GM19372 (cell line): ENCODE results near the gene SLC10A3.

ENCODE experiments used
- ATAC-seq: cut with Tn5 transposase; IDR thresholded peaks from one replicate; pipeline ENCODE4 v1.9.1; 2021; ENCODE audit warnings: mild to moderate bottlenecking, low read depth, moderate library complexity; ENCODE audit not compliant: unreplicated experiment

The SLC10A3 gene

DNA sequence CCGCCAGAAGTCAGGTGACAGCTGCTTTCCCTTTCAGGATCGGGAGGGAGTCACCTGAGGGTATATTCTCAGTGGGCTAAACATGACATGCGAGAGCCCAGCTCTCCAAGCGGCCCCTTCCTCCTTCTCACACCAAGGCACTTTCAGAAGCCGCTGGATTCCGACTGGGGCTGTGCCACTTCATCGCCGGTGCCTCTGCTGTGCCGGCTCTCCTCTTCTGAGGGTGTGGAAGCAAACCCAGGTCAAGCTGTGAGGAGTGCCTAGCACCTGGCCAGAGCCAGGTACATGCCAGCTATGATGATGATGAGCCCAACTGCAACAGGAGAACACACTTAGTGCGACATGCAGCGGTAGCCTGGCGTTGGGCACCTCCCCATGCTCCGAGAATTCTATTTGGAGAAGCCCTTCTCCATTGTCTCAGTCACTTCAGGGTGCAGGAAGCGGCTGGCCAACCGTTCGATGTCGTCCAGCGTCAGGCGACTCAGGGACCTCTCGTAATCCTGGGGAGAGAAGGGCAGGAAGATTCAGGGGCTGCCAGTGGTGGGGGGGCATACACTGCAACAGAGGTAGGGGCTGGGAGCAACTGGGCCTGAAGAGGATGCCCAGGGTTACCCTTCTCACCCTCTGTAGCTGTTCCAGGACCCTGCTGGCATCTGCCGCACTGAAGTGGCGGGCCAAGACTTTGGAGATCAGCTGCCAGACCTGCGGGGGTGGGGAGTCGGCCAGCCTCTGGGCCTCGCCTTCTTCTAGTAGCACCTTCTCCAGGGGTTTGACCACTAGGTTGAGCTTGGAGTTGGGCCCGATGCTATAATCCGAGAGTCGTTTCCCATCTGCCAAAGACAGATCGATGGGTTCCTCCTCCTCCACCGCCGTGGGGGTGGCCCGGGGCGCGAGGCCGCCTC, 5.0 kb downstream of the SLC10A3 start:
- ATAC-seq: no peak

DNA sequence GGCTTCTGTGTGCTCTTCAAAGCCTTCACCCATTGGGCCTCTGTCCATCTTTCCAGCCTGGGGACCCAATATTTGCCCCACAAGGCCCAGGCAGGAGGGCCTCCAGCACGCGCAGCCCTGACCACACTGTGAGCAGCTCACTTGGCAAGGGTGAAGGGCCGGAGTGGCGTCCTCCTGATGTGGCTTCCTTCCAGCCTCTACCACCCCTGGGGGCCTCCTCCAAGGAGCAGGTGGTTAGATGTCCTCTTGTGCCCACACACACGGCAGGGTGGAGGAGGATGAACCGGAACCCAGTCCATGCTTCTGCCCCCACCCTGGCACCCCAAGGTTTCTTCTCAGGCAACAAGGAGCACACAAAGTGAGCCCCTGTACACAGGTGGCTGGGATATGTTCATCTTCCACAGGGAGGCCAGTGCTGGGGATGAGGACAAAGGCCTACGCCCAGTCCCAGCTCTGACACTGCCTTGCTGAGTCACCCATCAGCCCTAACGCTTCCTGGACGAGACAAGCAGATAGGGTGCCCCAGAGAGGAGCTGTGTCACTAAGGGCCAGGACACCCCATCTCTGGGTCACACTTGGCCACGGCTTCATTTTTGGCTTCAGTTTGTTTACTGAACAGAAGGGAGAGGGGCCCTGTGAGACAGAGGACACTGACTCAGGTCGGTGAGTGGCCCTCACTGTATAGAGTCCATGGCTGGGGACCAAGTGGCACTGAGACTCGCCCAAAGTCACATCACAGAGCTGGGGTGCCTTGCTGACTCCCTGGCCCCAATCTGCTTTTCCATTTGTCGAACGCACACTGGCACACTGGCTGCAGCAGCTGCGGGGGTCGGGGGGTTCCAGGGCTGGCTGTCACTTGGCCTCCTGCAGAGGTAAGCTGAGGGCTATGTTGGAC, 5.9 kb downstream of the SLC10A3 start:
- ATAC-seq: no peak

DNA sequence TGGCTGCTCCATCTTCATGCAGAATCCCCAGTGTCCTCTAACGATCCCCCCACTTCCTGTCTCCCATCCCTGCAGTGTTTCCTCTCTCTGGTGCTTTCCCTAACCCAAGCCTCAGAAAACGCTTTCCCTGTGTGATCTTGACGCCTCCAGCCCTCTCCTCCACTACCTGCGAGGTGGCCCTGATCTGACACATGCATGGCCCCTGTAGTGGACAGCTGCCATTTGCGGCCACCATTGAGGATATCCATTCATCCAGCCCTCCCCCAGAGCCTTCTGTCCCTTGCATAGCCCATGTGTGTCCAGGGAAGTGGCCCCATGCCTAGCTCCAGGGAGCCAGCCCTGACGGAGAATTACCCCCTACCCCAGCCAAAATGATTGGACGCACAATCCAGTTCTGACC, 7.1 kb downstream of the SLC10A3 start:
- ATAC-seq: no peak

DNA sequence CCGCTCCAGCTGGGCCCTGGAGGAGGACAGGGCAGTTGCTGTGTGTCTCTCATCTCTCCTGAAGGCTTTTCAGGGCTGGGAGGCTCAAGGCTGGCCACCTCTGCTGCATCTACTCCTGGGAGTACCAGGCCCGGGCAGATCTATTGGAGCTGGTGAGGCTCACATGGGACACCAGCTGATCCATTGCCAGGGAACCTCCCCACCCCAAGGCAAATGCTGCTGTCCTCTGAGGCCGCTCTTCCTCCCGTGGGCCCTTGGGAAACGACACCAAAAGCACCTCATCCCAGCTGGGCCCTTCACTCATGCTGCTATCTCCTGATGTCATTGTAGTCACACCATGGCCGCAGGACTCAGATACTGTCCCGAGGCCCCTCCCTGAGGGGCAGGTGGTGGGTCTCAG, 7.6 kb downstream of the SLC10A3 start:
- ATAC-seq: no peak

DNA sequence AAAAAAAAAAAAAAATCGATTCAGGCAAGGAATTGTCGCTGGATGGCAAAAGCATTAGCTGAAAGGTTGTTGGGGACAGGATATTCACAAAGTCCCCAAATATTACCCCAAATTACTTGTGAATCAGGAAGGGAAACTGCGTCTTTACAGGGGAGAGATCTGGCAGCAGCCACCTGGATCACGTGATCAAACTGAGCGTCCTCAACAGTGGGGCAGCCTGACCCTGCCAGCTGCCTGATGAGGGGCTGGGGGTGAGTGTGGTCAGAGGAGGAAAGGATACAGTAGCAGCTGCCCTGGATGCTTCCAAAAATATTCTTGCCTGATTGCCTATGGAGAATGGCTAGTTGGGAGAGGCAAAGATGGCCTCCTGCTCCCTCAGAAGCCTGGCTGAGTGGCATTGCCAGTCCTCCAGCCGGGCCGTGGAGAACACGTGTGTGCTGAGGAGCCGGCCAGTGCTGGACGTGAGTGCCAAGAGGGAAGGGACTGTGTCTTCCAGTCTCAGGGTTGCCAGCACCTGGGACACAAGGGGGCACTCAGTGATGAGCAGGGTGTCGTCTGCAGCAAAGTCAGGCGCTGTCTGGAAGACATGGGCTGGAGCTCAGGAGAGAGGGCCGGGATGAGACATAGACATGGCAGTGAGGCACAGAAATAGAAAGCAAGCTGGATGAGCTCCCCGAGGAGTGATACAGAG, 8.4 kb downstream of the SLC10A3 start:
- no peak for ATAC-seq

DNA sequence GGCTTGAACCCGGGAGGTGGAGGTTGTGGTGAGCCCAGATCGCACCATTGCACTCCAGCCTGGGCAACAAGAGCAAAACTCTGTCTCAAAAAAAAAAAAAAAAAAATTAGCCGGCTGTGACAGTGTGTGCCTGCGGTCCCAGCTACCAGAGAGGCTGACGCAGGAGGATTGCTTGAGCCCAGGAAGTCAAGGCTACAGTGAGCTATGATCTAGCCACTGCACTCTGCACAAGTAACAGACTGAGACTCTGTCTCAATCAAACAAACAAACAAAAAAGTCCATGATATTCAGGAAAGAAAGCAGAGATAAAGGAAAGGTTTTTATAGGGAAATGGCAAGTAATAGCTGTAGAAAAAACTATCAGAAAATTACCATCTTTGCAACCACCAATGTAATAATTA, 9.2 kb downstream of the SLC10A3 start:
- ATAC-seq: no peak

DNA sequence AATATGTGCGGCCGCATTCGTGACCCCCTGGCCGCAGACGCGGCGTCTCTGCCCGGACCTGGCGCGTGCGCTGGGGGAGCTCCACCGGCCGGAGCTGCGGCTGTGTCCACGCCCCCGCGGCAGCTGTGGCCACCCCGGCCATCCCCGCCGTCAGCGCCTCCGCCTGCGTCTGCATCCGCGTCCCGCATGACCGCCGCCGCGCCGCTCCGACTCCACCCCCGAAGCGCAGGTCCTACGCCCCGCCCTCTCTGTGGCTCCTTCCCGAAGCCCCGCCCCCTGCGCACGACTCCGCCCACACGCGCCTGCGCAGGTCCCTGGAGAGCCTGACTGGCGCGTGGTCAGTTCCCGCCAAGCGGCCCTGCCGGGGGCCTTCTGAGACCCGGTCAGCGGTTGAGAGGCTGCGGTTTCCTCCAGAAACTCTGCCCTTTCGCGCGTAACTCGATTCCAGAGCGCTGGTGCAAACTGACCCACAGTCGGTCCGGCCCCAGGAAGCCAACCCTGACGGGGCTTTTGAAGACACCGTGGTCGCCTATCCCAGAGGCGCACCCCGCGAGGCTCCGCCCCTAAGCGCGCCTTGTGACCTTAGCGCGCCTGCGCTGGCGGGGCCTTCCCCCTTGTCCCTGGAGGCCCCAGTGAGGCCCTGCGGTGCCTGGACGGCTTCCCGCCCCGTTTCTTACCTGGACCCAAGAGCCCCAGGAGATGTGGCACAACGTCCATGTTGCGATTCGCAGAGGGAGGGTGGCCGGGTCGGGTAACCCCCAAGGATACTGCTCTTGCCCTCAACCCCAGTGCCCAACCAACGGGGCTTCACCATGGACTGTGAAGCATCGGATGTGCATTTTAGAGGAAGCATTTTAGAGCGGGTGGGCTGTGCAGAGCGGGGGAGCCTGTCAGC, 11.5 kb downstream of the SLC10A3 start, which contains the start of gene LAGE3:
Gene LAGE3 (minus strand): TSS at position 554 of the 895 bp plus-strand sequence. CDS start 366 bp downstream, at position 188.
- peak; percentile 86 for ATAC-seq

DNA sequence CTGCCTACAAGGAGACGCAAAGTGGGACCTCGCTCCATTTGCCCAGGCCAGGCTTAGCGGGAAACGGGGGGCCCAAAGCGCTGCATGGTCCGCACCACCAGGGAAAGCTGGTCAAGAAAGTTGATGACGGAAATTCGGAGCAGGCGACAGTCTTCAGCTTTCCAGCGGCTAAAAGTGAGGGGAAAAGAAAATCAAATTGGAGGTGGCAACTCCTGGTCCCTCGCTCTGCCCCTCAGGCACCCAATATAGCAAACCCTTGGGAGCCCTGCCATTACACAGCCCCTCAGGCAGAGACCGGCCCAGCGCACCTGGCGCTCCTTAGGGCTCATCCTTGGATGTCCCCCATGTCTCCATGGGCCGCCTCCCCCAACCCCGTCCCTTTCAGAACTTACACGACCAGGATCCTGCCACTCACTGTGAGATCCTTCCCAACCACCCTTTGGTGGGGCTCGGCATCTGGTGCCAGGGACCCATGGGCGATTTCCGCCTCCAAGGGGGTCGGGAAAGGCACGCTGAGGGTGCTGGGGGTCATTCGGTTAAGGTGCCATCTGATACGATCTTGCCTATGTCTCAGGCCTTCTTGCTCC, 12.4 kb downstream of the SLC10A3 start:
- ATAC-seq: no peak

DNA sequence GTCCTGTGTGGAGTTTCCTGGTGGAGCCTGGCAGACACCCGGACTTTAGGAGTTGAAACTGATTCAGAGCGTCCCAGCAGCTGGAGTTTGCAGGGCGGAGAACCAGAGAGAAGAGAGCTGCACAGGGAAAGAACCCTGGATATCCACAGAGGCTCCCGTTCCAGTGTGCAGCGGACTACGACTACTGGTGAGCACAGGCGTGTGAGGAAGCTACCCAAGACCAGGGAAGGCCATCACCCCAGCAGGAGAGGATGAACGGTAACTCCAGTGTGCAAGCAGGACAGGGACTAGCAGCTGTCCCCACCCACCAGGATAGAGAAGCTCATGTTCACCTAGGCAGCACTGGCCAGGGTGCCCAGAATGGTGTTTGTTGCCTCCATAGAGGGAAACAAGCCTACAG, 13.6 kb downstream of the SLC10A3 start:
- ATAC-seq: no peak

DNA sequence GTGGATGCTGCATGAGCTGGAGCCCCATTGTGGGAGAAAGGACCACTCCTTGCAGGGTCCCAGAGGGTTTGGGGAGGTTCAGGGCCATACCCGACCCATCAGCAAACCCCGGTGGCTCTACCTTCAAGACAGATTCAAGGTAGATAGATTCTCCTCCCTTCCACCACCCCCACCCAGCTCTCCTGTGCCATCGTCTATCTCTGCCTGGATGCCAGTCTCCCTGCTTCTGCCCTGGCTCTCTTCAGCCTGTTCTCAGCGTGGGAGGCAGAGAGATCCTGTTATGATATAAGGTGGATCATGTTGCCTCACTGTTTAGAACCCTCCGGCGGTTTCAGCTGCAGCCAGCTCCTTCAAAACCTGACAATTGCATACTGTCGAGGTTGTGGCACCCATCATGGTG, 16.7 kb downstream of the SLC10A3 start:
- ATAC-seq: no peak

DNA sequence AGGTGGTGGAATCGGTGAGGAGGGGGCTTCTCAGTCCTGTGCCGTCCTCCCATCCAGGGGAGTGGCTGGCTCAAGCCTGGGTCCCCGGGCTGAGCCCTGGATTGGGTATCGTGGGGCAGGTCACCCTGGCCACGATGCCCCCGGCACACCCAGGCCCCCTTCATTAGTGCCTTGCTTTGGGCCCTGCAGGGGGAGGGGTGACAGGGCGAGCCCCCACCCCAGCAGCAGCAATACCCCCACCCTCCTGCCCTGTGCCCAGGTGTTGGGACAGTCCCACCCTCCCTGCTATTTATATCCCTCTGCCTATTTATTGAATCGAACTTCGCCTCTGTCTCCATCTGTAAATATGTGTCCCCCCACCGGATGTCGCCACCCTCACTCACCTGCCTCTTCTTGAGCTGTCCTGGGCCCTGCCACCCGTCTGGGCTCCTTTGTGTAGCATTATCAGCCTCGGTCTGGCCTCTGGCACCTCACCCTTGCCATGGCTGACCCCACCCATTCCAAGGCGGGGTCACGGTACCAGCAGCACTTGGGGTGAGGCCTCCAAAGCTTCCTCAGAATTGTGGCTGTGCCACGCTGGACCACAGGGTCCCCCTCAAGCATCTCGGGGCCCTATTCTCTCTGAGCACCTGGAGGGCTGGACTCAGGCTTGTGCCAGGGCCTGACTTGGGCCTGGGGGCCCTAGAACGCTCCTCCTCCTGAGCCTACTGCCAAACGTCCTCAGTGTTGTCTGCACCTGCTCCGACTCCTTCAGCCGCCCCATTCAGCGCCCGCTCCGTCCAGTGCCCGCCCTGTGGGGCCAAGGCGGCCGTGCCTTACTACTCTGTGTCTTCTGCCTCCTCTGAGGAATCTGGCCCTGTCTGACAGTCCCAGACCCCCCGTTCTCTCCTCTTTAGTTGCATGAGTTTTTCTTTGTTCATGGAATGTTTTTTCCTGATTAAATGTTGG, 17.5 kb downstream of the SLC10A3 start:
- ATAC-seq: no peak

DNA sequence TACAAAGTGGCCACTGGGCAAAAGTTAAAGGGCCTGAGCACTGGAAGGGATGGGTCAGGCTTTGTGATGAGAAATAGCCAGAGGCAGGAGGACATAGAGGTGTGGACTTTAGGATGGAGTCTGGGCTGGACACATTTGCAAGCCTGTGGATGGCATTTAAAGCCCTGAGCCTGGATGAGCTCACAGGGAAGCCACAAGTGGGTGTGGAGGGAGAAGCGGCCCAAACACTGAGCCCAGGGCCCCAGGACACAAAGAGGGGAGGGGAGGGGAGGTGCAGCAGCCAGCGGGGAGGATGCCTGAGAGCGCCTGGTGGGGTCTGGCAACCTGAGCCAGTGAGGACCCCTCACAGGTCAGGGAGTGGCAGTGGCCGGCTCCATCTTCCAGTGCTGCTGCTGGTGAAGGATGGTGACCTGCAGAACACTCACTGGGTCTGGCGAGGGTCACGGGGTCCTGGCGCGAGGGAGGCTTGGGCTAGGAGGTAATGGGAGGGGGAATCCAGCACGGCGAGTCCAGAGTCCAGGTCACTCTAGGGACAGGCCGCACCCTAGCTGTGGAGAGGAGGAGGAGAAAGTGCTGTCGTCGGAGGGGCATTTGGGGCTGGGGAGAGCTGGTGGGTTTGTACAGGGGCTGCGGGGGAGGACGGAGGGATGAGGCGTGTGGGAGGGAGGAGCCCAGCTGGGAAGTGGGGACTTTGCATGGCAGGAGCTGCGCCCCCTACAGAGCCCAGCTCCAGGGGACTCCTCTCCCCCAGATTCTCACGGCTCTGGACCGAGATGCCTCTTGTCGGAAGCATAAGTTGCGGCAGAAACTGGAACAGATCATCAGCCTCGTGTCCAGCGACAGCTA, 18.4 kb downstream of the SLC10A3 start:
- no peak for ATAC-seq

DNA sequence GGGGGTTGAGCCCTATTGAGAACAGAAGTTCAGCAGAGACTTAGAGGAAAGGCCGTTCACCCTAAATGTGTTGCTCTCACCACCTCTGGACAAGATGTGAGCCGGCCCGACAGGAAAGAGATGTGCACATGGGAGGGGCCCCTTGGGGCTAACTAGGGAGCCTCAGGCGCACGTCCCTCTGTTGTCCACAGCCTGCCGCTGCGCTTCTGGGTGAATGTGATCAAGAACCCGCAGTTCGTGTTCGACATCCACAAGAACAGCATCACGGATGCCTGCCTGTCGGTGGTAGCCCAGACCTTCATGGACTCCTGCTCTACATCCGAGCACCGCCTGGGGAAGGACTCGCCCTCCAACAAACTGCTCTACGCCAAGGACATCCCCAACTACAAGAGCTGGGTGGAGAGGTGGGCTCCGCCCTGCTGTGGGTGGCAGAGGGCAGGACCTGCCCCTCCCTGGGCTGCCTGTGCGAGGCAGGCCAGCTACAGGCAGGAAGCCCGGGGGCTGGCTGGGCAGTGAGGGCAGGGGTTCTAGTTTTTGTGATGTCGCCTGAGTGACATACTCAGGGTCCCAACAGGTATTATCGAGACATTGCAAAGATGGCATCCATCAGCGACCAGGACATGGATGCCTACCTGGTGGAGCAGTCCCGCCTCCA, 19.4 kb downstream of the SLC10A3 start:
- ATAC-seq: no peak

DNA sequence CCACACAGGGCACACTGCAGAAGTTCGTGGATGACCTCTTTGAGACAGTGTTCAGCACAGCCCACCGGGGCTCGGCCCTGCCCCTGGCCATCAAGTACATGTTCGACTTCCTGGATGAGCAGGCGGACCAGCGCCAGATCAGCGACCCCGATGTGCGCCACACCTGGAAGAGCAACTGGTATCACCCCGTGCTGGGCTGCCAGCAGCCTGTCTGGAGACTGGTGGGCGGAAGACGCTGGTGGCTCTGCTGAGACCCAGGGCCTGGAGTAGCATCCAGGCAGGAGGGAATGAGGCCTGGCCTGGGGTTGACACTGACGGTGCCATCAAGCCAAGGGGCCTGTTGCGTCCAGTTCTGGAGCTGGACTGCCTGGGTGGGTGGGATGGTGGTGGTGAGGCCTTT, 20.0 kb downstream of the SLC10A3 start:
- no peak for ATAC-seq

DNA sequence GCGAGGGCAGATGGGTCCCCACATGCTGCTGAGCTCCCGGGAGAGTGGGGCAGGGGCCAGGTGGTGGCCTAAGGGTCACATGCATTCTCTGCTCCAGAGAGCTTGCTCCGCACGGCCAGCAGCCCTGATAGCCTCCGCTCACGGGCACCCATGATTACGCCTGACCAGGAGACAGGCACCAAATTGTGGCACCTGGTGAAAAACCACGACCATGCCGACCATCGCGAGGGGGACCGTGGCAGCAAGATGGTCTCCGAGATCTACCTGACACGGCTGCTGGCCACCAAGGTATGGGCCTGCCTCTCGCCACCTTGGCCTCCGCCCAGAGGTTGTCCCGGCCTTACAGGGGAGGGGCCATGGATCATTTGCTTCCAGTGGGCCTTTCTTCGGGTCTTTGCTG, 20.5 kb downstream of the SLC10A3 start:
- no peak for ATAC-seq

DNA sequence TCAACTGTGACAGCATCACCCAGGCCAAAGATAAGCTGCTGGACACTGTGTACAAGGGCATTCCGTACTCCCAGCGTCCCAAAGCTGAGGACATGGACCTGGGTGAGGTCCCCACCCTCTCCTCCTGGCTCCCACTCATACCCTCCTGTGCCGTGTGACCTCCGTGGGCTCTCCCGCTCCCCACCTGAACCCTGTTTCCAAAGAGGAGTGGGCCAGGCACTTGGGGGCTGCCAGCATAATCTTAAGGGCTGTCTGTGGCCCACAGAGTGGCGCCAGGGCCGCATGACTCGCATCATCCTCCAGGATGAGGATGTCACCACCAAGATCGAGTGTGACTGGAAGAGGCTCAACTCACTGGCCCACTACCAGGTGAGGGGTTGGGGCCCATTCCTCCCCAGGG, 21.3 kb downstream of the SLC10A3 start:
- no peak for ATAC-seq

DNA sequence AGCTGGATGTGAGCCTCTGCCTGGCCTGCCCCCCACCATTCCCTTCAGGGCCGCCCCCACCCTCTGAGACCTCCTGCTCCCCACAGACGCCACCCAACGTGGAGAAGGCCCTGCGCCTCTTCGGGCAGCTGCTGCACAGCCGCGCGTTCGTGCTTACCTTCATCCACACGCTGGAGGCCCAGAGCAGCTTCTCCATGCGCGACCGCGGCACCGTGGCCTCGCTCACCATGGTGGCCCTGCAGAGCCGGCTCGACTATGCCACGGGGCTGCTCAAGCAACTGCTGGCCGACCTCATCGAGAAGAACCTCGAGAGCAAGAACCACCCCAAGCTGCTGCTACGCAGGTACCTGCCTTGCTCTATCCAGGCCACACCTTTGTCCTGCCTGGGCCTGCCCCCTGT, 22.2 kb downstream of the SLC10A3 start:
- no peak for ATAC-seq
